ENCODE data around the gene MAML3.

Gene MAML3

DNA sequence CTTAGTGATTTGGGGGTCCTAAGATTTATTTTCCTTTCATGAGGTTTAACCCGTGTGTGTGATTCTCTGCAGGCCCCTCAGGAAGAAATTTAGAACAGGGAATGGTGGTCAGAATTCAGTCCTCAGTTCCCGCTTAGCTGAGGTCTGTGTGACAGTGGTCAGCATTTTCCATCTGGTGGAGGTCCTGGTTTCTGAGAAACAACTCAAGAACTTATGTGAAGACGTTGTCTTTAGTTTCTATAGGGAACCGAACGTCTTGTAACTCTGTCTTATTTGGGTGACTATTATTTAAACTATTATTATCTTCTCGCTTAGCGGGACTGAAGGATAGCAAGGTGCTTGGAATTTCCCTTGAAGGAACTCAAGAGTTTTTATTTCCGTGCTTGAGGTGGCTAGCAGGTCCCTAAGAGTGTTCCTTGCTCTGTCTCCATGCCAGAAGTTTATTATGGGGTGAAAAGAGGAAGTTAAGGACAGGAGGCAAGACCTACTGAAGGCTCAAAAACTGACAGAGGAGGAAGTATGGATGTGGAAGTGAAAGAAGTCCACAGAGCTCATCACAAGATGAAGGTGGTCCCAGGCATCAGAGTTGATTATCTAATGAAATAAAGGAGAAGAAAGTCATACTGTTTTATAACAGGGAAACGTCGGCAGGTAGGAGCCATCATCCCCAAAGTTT lies 479.0 kb downstream of the MAML3 start:
- no peak overlapping the region for H3K4me3 ChIP-seq (ENCODE audit: control insufficient read depth, low read depth, low read length)
- TF ChIP-seq CTCF (IDR thresholded peaks at IDR 0.05; ENCODE audit: control insufficient read depth, insufficient read depth, low read depth, low read length, missing control alignments) = no peak
- DNase-seq (ENCODE audit: low read depth) = no peak

DNA sequence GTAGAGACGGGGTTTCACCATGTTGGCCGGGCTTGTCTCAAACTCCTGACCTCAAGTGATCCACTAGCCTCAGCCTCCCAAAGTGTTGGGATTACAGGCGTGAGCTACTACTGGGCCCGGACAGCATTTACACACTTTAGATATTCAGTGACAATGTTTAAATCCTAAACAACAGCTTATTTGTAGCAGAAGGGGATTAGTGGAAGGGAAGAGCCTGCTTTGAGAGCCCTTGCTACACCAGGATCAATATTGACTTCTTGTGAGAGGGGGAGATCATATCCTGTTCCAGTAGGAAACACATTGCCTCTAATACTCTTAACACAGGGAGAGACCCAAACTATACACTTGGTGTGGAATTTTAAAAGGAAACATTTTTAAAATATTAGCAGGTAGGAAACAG lies 481.3 kb downstream of the MAML3 start:
- no peak overlapping the region for H3K4me3 ChIP-seq (ENCODE audit: control insufficient read depth, low read depth, low read length)
- TF ChIP-seq CTCF (IDR thresholded peaks at IDR 0.05; ENCODE audit: control insufficient read depth, insufficient read depth, low read depth, low read length, missing control alignments) = no peak
- DNase-seq (ENCODE audit: low read depth) = no peak

GRCh38 chr4:139672215-139672614 lies 481.8 kb downstream of the MAML3 start:
- no peak for DNase-seq (ENCODE audit: low read depth)
- no peak overlapping the region for H3K4me3 ChIP-seq (ENCODE audit: control insufficient read depth, low read depth, low read length)
- no peak for TF ChIP-seq CTCF (IDR thresholded peaks at IDR 0.05; ENCODE audit: control insufficient read depth, insufficient read depth, low read depth, low read length, missing control alignments)

DNA sequence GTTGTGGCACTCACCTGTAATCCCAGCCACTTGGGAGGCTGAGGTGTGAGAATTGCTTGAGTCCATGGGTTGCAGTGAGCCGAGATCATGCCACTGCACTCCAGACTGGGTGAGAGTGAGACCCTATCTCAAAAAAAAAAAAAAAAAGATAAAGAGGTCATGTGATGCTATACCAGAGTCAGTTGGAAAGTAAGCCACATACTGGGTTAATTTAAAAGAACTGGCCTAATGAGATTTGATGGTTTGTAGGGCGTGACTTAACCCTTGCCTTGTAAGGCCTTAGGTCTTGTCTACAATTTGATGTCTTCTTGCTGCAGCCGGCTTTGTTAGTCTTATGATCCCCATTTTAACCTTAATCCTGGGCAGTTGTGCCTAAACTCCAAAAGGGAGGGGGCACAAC lies 483.2 kb downstream of the MAML3 start:
- no peak overlapping the region for H3K4me3 ChIP-seq (ENCODE audit: control insufficient read depth, low read depth, low read length)
- no peak for DNase-seq (ENCODE audit: low read depth)
- no peak for TF ChIP-seq CTCF (IDR thresholded peaks at IDR 0.05; ENCODE audit: control insufficient read depth, insufficient read depth, low read depth, low read length, missing control alignments)

GRCh38 chr4:139669890-139670289 lies 484.1 kb downstream of the MAML3 start:
- DNase-seq (ENCODE audit: low read depth) = no peak
- H3K4me3 ChIP-seq (ENCODE audit: control insufficient read depth, low read depth, low read length) = no peak overlapping the region
- TF ChIP-seq CTCF (IDR thresholded peaks at IDR 0.05; ENCODE audit: control insufficient read depth, insufficient read depth, low read depth, low read length, missing control alignments) = no peak

GRCh38 chr4:139669335-139669734 lies 484.6 kb downstream of the MAML3 start:
- no peak overlapping the region for H3K4me3 ChIP-seq (ENCODE audit: control insufficient read depth, low read depth, low read length)
- TF ChIP-seq CTCF (IDR thresholded peaks at IDR 0.05; ENCODE audit: control insufficient read depth, insufficient read depth, low read depth, low read length, missing control alignments) = no peak
- DNase-seq (ENCODE audit: low read depth) = no peak

All from AG09309 (cell line).